Measurements from ENCODE around the gene UQCR11. TPM values are rescaled to one million over a fixed set of nuclear protein-coding genes. Genes with fewer than 3 reads are reported as not detected.

The UQCR11 gene
- total RNA-seq, 1 donor from 2014 or later, result 171 TPM

- H3K9me3 Mint-ChIP-seq, result no peaks in the 10 kb centered on the region
- H3K27ac Mint-ChIP-seq, result no peak overlapping the region
- peaks cover 20% of the 10 kb centered on the region for H3K4me1 Mint-ChIP-seq (ENCODE audit: low read depth)
- intact Hi-C loops (cut with micrococcal nuclease), result no loop called here
- DNase-seq (ENCODE audit: low spot score), result no peak
- H3K27me3 Mint-ChIP-seq (ENCODE audit: insufficient read depth), result no peaks in the 10 kb centered on the region
- peak overlapping the region; percentile 49 for H3K4me3 Mint-ChIP-seq
- peaks cover 9% of the 10 kb centered on the region for H3K36me3 Mint-ChIP-seq (ENCODE audit: low read depth)
These were observed 3.3 kb upstream of the UQCR11 start for GRCh38 chr19:1608359-1609102.

GRCh38 chr19:1606138-1606651 is 933 bp upstream of the UQCR11 start:
- H3K4me1 Mint-ChIP-seq (ENCODE audit: low read depth), result peaks cover 27% of the 10 kb centered on the region
- H3K4me3 Mint-ChIP-seq, result peak overlapping the region; percentile 98
- peak overlapping the region; percentile 100 for H3K27ac Mint-ChIP-seq
- H3K36me3 Mint-ChIP-seq (ENCODE audit: low read depth), result peaks cover 14% of the 10 kb centered on the region
- no peaks in the 10 kb centered on the region for H3K9me3 Mint-ChIP-seq
- H3K27me3 Mint-ChIP-seq (ENCODE audit: insufficient read depth), result no peaks in the 10 kb centered on the region
- DNase-seq (ENCODE audit: low spot score), result no peak
- intact Hi-C loops (cut with micrococcal nuclease), result loop anchor here (1.0 kb wide), 2 partner anchors 45 to 65 kb away; no protein-coding TSS in a partner anchor

- H3K27me3 Mint-ChIP-seq (ENCODE audit: insufficient read depth), result no peaks in the 10 kb centered on the region
- peaks cover 14% of the 10 kb centered on the region for H3K4me1 Mint-ChIP-seq (ENCODE audit: low read depth)
- no peaks in the 10 kb centered on the region for H3K9me3 Mint-ChIP-seq
- H3K4me3 Mint-ChIP-seq, result no peak overlapping the region
- no peak overlapping the region for H3K27ac Mint-ChIP-seq
- DNase-seq (ENCODE audit: low spot score), result no peak
- intact Hi-C loops (cut with micrococcal nuclease), result no loop called here
- peaks cover 16% of the 10 kb centered on the region for H3K36me3 Mint-ChIP-seq (ENCODE audit: low read depth)
These were observed 3.1 kb downstream of the UQCR11 start for GRCh38 chr19:1602091-1602707.

GRCh38 chr19:1601613-1602064 is 3.6 kb downstream of the UQCR11 start:
- Mint-ChIP-seq H3K27ac (no peak overlapping the region), H3K4me3 (no peak overlapping the region), H3K27me3 (ENCODE audit: insufficient read depth) (no peaks in the 10 kb centered on the region), H3K4me1 (ENCODE audit: low read depth) (peaks cover 14% of the 10 kb centered on the region), H3K36me3 (ENCODE audit: low read depth) (peaks cover 17% of the 10 kb centered on the region), H3K9me3 (no peaks in the 10 kb centered on the region)
- intact Hi-C loops (cut with micrococcal nuclease), result no loop called here
- DNase-seq (ENCODE audit: low spot score), result no peak

- Mint-ChIP-seq H3K9me3 (no peaks in the 10 kb centered on the region), H3K4me3 (no peak overlapping the region), H3K27me3 (ENCODE audit: insufficient read depth) (no peaks in the 10 kb centered on the region), H3K4me1 (ENCODE audit: low read depth) (peaks cover 7% of the 10 kb centered on the region), H3K27ac (no peak overlapping the region), H3K36me3 (ENCODE audit: low read depth) (peaks cover 17% of the 10 kb centered on the region)
- intact Hi-C loops (cut with micrococcal nuclease), result no loop called here
- no peak for DNase-seq (ENCODE audit: low spot score)
These were observed 5.8 kb downstream of the UQCR11 start for GRCh38 chr19:1599460-1599846.

- Mint-ChIP-seq H3K4me1 (ENCODE audit: low read depth) (peaks cover 7% of the 10 kb centered on the region), H3K9me3 (no peaks in the 10 kb centered on the region), H3K27me3 (ENCODE audit: insufficient read depth) (no peaks in the 10 kb centered on the region), H3K4me3 (no peak overlapping the region), H3K36me3 (ENCODE audit: low read depth) (peaks cover 17% of the 10 kb centered on the region), H3K27ac (no peak overlapping the region)
- no peak for DNase-seq (ENCODE audit: low spot score)
- intact Hi-C loops (cut with micrococcal nuclease), result no loop called here
These were observed 6.3 kb downstream of the UQCR11 start for GRCh38 chr19:1598777-1599459.

- no peak overlapping the region for H3K27ac Mint-ChIP-seq
- peak overlapping the region; percentile 88 for H3K4me3 Mint-ChIP-seq
- H3K9me3 Mint-ChIP-seq, result no peaks in the 10 kb centered on the region
- H3K4me1 Mint-ChIP-seq (ENCODE audit: low read depth), result peaks cover 20% of the 10 kb centered on the region
- no peaks in the 10 kb centered on the region for H3K27me3 Mint-ChIP-seq (ENCODE audit: insufficient read depth)
- DNase-seq (ENCODE audit: low spot score), result no peak
- H3K36me3 Mint-ChIP-seq (ENCODE audit: low read depth), result peaks cover 16% of the 10 kb centered on the region
- intact Hi-C loops (cut with micrococcal nuclease), result loop anchor here (2.0 to 5.0 kb wide), 3 partner anchors 103 to 316 kb away; partner anchors contain the start of genes FAM174C, PCSK4, REEP6 and REXO1
These were observed 11.8 kb downstream of the UQCR11 start for GRCh38 chr19:1593501-1593772.

- peak within 1 kb of the TSS; percentile 91 for H3K27ac Mint-ChIP-seq
- H3K27me3 Mint-ChIP-seq (ENCODE audit: insufficient read depth), result no peaks in the 10 kb centered on the region
- peak within 1 kb of the TSS; percentile 91 for H3K4me3 Mint-ChIP-seq
- H3K4me1 Mint-ChIP-seq (ENCODE audit: low read depth), result peaks cover 20% of the 10 kb centered on the region
- intact Hi-C loops (cut with micrococcal nuclease), result loop anchor here (1.0 to 5.0 kb wide), 5 partner anchors 12 to 316 kb away; partner anchors contain the start of genes FAM174C, PCSK4, REEP6 and REXO1
- H3K9me3 Mint-ChIP-seq, result no peaks in the 10 kb centered on the region
- H3K36me3 Mint-ChIP-seq (ENCODE audit: low read depth), result peaks cover 15% of the 10 kb centered on the region
- DNase-seq (ENCODE audit: low spot score), result peak; percentile 87
These were observed 12.3 kb downstream of the UQCR11 start, which contains the start of gene MBD3 for GRCh38 chr19:1592755-1593500. MBD3 (minus strand) TSS chr19:1592865; CDS start chr19:1592631, 234 bp downstream.

GRCh38 chr19:1592024-1592754 is 13.1 kb downstream of the UQCR11 start:
- H3K27me3 Mint-ChIP-seq (ENCODE audit: insufficient read depth), result no peaks in the 10 kb centered on the region
- no peaks in the 10 kb centered on the region for H3K9me3 Mint-ChIP-seq
- H3K4me3 Mint-ChIP-seq, result peak overlapping the region; percentile 91
- peak overlapping the region; percentile 91 for H3K27ac Mint-ChIP-seq
- DNase-seq (ENCODE audit: low spot score), result peak; percentile 85
- H3K36me3 Mint-ChIP-seq (ENCODE audit: low read depth), result peaks cover 7% of the 10 kb centered on the region
- intact Hi-C loops (cut with micrococcal nuclease), result loop anchor here (1.0 to 5.0 kb wide), 5 partner anchors 13 to 315 kb away; partner anchors contain the start of genes FAM174C, PCSK4, REEP6 and REXO1
- peaks cover 20% of the 10 kb centered on the region for H3K4me1 Mint-ChIP-seq (ENCODE audit: low read depth)

- DNase-seq (ENCODE audit: low spot score), result no peak
- Mint-ChIP-seq H3K27me3 (ENCODE audit: insufficient read depth) (no peaks in the 10 kb centered on the region), H3K36me3 (ENCODE audit: low read depth) (peaks cover 7% of the 10 kb centered on the region), H3K27ac (peak overlapping the region; percentile 91), H3K4me1 (ENCODE audit: low read depth) (peaks cover 20% of the 10 kb centered on the region), H3K9me3 (no peaks in the 10 kb centered on the region), H3K4me3 (peak overlapping the region; percentile 91)
- intact Hi-C loops (cut with micrococcal nuclease), result loop anchor here (1.0 to 5.0 kb wide), 6 partner anchors 14 to 314 kb away; partner anchors contain the start of genes FAM174C, MEX3D, PCSK4 and REEP6
These were observed 13.7 kb downstream of the UQCR11 start for GRCh38 chr19:1591421-1592023.

- Mint-ChIP-seq H3K9me3 (no peaks in the 10 kb centered on the region), H3K27me3 (ENCODE audit: insufficient read depth) (no peaks in the 10 kb centered on the region), H3K4me1 (ENCODE audit: low read depth) (peaks cover 24% of the 10 kb centered on the region), H3K27ac (peak overlapping the region; percentile 91), H3K36me3 (ENCODE audit: low read depth) (peaks cover 7% of the 10 kb centered on the region), H3K4me3 (peak overlapping the region; percentile 91)
- intact Hi-C loops (cut with micrococcal nuclease), result loop anchor here (2.0 to 5.0 kb wide), 2 partner anchors 22 to 314 kb away; partner anchors contain the start of genes FAM174C and MEX3D
- DNase-seq (ENCODE audit: low spot score), result no peak
These were observed 14.4 kb downstream of the UQCR11 start for GRCh38 chr19:1590641-1591397.

All from activated T-helper 1 cell treated with anti-CD3 and anti-CD28 coated beads, Interleukin-12 subunit alpha, Interleukin-12 subunit beta, Interleukin-2, Interleukin-4 antibody, amounts not matched to agents 30 ng/mL and 10 ng/mL and 1 ng/mL, durations not matched to agents 14 hours and 24 hours and 36 hours (primary cell).